GM20000 (cell line): ENCODE measurements around the gene LEPR.
"Not testable (repeated sequence)": the region's sequence is repeated elsewhere in the genome, so short reads cannot be mapped to it uniquely, and the experiment has no call there.

Experiments
- DNase-seq: peaks from one replicate; pipeline ENCODE4 v3.0.0; 2012; ENCODE audit warnings: low spot score
- TF ChIP-seq, protein P1 (sequence below): IDR thresholded peaks from 2 replicates; pipeline ENCODE4 v1.5.1; 2012; ENCODE audit warnings: mild to moderate bottlenecking, control low read depth; ENCODE audit errors: extremely low read depth, missing control alignments

Gene LEPR

DNA sequence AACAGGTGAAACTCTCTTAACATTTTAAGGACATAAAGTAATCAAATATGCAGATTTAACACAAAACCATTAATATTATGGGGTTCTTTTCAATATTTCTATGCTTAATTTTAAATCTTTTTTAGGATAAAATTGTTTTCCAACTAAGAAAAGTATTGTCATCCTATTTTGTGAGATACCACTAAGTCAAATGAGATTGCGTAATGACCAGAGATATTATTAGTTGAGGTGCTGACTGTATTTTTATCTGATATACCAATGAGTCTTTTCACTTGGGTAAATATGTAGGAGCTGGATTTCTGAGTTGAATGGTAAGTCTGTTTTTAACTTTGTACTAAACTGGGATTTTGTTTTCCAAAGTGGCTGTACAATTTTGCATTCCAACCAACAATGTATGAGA, 25.4 kb downstream of the LEPR start:
- TF ChIP-seq, protein P1, sequence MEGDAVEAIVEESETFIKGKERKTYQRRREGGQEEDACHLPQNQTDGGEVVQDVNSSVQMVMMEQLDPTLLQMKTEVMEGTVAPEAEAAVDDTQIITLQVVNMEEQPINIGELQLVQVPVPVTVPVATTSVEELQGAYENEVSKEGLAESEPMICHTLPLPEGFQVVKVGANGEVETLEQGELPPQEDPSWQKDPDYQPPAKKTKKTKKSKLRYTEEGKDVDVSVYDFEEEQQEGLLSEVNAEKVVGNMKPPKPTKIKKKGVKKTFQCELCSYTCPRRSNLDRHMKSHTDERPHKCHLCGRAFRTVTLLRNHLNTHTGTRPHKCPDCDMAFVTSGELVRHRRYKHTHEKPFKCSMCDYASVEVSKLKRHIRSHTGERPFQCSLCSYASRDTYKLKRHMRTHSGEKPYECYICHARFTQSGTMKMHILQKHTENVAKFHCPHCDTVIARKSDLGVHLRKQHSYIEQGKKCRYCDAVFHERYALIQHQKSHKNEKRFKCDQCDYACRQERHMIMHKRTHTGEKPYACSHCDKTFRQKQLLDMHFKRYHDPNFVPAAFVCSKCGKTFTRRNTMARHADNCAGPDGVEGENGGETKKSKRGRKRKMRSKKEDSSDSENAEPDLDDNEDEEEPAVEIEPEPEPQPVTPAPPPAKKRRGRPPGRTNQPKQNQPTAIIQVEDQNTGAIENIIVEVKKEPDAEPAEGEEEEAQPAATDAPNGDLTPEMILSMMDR, result no peak

DNA sequence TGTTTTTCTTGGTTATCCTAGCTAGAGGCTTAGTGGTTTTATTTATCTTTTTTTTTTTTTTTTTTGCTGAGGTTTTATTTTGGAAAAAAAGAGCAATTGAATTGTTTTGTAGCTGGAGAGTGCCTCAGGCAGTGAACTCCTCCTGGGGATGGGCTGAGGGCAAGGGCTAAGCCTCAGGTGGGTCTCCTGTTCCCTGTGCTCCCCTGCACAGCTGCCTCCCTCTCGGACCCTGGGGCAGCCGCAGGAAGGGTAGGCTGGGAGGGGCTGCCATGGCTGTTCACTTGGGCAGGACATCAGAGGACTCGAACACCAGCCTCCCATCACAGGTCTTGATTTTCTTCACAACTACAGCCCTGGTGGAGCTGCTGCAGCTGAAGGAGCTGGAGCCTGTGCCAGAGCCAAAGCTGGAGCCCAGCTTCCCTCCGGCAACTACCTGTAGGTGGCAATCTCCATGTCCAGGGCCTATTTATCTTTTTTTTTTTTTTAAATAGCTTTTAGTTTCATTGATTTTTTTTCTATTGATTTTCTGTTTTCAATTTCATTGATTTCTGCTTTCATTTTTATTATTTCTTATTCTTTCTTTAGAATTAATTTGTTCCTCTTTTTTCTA, 28.9 kb downstream of the LEPR start:
- DNase-seq, result no peak
- TF ChIP-seq, protein P1, result no peak

More for the DNA sequence above, 25.4 kb downstream of the LEPR start:
- no peak for DNase-seq

DNA sequence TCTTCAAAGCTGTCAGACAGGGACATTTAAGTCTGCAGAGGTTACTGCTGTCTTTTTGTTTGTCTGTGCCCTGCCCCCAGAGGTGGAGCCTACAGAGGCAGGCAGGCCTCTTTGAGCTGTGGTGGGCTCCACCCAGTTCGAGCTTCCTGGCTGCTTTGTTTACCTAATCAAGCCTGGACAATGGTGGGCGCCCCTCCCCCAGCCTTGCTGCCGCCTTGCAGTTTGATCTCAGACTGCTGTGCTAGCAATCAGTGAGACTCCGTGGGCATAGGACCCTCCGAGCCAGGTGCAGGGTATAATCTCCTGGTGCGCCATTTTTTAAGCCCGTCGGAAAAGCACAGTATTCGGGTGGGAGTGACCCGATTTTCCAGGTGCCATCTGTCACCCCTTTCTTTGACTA, 35.2 kb downstream of the LEPR start:
- not testable (repeated sequence) for DNase-seq

DNA sequence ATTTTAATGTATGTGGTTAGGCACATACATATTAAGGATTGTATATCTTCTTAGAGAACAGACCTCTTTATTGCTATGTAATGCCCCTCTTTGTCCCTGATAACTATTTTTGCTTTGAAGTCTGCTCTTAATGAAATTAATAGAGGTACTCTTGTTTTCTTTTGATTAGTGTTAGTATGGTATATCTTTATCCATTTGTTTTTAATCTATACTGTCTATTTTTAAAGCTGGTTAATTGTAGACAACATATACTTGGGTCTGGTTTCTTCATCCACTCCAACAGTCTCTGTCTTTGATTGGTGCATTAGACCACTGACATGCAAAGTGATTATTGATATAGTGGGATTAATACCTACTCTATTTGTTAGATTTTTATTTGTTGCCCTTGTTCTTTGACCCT, 36.0 kb downstream of the LEPR start:
- DNase-seq, result no peak
- TF ChIP-seq, protein P1, result no peak

DNA sequence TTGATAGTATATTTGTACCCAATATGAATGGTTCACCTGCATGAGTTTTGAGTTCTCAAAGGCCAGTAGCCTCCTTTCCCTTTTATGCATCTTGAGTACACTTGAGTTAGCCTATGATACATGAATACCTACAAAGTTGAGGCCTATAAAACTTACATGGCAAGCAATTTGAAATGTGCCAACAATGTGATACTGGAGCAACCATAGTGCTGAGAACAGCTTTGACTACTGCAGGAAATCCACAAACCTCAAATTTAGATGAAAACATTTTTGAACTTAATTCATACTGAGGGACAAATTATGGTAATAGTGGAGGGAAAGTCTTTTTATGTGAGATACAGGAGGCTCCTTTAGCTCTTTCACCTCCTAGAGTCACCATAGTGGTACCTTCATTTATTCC, 37.4 kb downstream of the LEPR start:
- DNase-seq, result no peak
- TF ChIP-seq, protein P1, result no peak

DNA sequence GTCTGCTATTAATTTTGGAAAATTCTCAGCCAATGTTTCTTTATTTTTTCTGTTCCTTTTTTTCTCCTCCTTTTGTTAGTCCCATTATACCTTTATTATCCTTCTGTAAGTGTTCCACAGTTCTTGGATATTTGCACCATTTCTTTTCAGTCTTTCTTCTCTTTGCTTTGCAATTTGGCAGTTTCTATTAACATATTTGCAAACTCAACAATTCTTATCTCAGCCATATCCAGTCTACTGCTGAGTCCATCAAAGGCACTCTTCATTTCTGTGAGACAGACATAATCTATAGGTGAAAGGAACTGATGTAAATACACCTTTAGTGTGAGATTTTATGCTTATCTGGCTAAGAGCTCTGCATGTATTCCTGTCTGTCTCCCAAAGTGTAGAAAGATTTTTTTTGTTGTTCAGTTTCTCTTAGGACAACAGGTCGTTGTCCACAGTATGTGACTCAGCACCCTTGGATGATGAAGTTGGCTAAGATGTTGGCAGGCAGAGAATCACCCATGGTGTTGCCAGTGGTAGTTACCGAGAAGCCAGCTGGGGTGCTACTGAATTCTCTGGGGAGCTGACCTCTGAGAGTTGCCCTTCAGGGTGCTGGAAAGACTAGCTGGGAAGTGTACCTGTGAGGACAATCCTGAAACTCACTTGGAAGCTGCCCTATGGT, 38.4 kb downstream of the LEPR start:
- TF ChIP-seq, protein P1, result no peak

DNA sequence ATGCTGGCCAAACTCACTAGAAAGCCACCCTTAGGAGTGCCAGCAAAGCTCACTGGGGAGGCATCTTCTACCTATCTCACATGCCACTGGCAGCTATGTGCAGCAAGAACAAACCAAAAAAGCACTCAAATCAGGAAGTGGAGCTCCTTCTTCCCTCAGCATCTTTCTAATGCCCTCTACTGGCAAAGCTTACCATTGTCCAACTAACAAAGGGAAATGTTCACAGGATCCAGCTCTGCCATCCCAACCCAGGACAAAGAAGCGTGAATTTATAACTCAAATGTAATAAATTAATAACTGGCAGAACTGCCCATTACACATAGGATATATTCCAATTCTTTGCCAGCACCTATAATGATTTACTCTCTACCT, 38.9 kb downstream of the LEPR start:
- TF ChIP-seq, protein P1, result peak; percentile 47
- peak; percentile 42 for DNase-seq

More for the DNA sequence above, 38.4 kb downstream of the LEPR start:
- DNase-seq, result no peak

DNA sequence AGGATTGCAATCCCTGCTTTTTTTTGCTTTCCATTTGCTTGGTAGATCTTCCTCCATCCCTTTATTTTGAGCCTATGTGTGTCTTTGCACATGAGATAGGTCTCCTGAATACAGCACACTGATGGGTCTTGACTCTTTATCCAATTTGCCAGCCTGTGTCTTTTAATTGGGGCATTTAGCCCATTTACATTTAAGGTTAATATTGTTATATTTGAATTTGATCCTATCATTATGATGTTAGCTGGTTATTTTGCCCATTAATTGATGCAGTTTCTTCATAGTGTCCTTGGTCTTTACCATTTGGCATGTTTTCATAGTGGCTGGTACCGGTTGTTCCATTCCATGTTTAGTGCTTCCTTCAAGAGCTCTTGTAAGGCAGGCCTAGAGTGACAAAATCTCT, 45.4 kb downstream of the LEPR start:
- DNase-seq, result not testable (repeated sequence)
